Uterus (tissue), 4 donors: ENCODE results near the gene PSKH1. TPM values are rescaled to one million over a fixed set of nuclear protein-coding genes. Genes with fewer than 3 reads are reported as not detected.
A peak's percentile ranks its signal among the peaks of the same experiment; 100 is the strongest.

Source experiments
- DNase-seq, 2 donors: peaks; one replicate each; pipeline ENCODE4 v3.0.0-alpha.2; 2019 to 2020
- H3K27ac ChIP-seq, 2 donors: fragments of 200-600 bp; sonication (generic); 1 replicate in 1 of 2; 2 replicates in 1 of 2; pipeline ENCODE4 v1.5.1; 2016 to 2018
- H3K27me3 ChIP-seq, 2 donors: fragments of 200-600 bp; sonication (generic); one replicate each; pipeline ENCODE4 v1.5.1; 2018 to 2019; ENCODE audit warnings: control low read depth in 1 of 2
- H3K36me3 ChIP-seq, 2 donors: fragments of 200-600 bp; sonication (generic); one replicate each; pipeline ENCODE4 v1.5.1; 2019; ENCODE audit warnings: control low read depth in 1 of 2
- H3K4me1 ChIP-seq, 2 donors: fragments of 200-600 bp; sonication (generic); one replicate each; pipeline ENCODE4 v1.5.1; 2018 to 2019; ENCODE audit warnings: control low read depth in 1 of 2
- H3K4me3 ChIP-seq, 2 donors: fragments of 200-600 bp; sonication (generic); 1 replicate in 1 of 2; 2 replicates in 1 of 2; pipeline ENCODE4 v1.5.1; 2018 to 2019; ENCODE audit warnings: mild to moderate bottlenecking in 1 of 2
- H3K9me3 ChIP-seq, 2 donors: fragments of 200-600 bp; sonication (generic); one replicate each; pipeline ENCODE4 v1.5.1; 2019; ENCODE audit warnings: control low read depth in 1 of 2
- POLR2A ChIP-seq, 2 donors: fragments of 450-650 bp; IDR thresholded peaks; one replicate each; pipeline ENCODE4 v1.6.1; 2016; ENCODE audit warnings: antibody characterized with exemption in 2 of 2, mild to moderate bottlenecking in 1 of 2, moderate library complexity in 1 of 2
- intact Hi-C: fragments of 100-400 bp; cut with DNase I; formaldehyde crosslinking; loops from one replicate; pipeline ENCODE4 v1.15.1; 2023; ENCODE audit warnings: low total_unique reads
- total RNA-seq, 4 donors: library from RNA; depleted of rRNA in 3 of 4; stranded (reverse); fragments of >200 nt in 3 of 4; gene quantifications; one replicate each; pipeline versions ENCODE4 v1.1.0 to v1.2.4, GENCODE V29; 2014 to 2023
- TF ChIP-seq, protein P1 (sequence below), 4 experiments: fragments of 200-600 bp in 2 of 4; fragments of 450-650 bp in 2 of 4; sonication (generic) in 2 of 4; IDR thresholded peaks; one replicate each; pipeline ENCODE4 v1.5.1; 2016 to 2019; ENCODE audit warnings: antibody characterized with exemption in 4 of 4, mild to moderate bottlenecking in 2 of 4, moderate library complexity in 1 of 4
- donor health status: DM: yes; HTN: yes; CAD: no.

Gene PSKH1
- total RNA-seq, 4 donors from 2014 or later = 3.1 to 34.3 (median 24.5) TPM

DNA sequence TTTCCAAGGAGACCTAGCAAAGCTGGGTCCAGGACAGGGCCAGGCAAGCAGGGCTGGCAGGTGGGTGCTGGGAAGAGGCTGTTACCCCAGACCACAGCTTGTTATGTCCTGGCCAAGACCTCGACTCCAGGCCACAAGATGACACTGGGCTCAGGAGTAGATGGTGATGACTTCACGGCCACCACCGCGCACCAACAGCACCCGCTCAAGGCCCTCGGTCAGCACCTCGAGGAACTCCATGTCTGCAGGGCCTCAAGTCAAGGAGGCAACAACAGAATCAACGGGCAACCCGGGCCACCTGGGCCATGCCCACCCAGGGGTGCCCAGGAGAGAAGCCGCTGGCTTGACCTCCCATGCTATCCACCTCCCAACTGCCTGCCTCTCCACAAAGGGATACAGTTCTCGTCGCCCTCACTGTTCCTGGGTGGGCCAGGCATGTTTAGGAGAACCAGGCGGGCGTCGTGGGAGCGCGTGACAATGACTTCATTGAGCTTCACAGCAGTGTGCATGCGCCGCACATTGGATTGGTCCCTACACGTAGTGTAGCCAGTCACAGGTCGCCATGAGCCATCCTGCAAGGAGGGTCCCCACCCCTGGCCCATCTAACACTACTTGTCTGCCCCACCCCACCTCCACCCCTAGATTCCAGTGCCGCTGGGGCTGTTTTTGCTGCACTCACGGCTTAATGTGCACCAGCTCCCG is 51.8 kb downstream of the PSKH1 start:
- Histone ChIP-seq H3K36me3 (no peaks in the 10 kb centered on the region), H3K4me3 (no peak overlapping the region), H3K27ac (peak overlapping the region; percentile 65 to 76), H3K27me3 (no peaks in the 10 kb centered on the region), H3K4me1 (no peaks in the 10 kb centered on the region), H3K9me3 (no peaks in the 10 kb centered on the region)
- DNase-seq = no peak
- TF ChIP-seq, protein P1, sequence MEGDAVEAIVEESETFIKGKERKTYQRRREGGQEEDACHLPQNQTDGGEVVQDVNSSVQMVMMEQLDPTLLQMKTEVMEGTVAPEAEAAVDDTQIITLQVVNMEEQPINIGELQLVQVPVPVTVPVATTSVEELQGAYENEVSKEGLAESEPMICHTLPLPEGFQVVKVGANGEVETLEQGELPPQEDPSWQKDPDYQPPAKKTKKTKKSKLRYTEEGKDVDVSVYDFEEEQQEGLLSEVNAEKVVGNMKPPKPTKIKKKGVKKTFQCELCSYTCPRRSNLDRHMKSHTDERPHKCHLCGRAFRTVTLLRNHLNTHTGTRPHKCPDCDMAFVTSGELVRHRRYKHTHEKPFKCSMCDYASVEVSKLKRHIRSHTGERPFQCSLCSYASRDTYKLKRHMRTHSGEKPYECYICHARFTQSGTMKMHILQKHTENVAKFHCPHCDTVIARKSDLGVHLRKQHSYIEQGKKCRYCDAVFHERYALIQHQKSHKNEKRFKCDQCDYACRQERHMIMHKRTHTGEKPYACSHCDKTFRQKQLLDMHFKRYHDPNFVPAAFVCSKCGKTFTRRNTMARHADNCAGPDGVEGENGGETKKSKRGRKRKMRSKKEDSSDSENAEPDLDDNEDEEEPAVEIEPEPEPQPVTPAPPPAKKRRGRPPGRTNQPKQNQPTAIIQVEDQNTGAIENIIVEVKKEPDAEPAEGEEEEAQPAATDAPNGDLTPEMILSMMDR (IDR thresholded peaks at IDR 0.05) = no peak
- no peak for TF ChIP-seq POLR2A (IDR thresholded peaks at IDR 0.05)
- intact Hi-C loops = no loop called here

DNA sequence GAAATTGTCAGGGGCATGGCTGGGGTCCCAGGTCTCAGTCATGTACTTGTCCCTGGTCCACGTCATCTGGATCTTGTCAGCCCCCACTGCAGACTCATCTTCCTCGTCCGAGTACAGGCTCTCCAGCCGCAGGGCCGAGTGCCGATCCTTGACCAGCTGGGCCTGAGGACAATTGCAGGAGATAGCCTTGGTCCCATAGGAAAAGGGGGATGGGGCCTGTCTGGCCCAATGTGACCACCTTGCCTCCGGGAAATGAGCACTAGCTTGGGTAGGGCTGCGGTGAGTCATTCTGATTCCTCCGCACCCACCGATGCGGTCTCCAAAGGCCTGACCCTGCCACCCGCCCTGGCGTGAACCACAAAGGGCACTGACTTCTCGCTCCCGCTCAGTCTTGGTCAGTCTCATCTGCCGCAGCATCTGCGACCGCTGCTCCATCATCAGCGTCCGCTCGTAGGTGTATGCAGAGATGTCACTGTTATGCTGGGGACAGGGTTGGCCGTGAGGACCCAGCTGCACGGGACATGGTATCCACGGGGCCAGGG is 52.4 kb downstream of the PSKH1 start:
- H3K4me3 ChIP-seq = no peak overlapping the region
- no peaks in the 10 kb centered on the region for H3K27me3 ChIP-seq
- TF ChIP-seq, protein P1 (IDR thresholded peaks at IDR 0.05) = no peak
- TF ChIP-seq POLR2A (IDR thresholded peaks at IDR 0.05) = no peak
- no peaks in the 10 kb centered on the region for H3K36me3 ChIP-seq
- DNase-seq = no peak
- H3K4me1 ChIP-seq = no peaks in the 10 kb centered on the region
- peak overlapping the region in 1 of 2 donors; percentile 76 for H3K27ac ChIP-seq
- H3K9me3 ChIP-seq = no peaks in the 10 kb centered on the region
- intact Hi-C loops = no loop called here

DNA sequence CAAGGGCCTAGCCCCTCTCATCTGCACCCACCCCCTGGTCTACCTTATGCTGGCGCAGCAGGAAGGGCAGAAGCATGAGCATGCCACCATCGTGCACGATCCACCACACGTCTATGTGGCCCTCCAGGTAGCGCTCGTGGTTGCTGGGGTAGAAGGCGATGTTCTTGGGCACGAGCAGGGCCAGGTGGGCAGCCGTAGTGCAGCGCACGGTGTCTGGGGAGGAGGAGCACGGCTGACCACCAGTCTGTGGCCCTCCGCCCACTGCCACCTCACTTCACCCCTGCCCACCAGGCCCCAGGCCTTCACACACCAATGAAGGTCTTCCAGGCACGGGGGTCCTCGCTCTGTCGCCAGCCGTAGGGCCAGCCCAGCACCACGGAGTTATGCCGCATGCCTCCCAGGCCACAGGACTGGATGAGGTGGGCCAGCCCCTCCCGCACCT is 53.1 kb downstream of the PSKH1 start:
- TF ChIP-seq, protein P1 (IDR thresholded peaks at IDR 0.05) = no peak
- no peak for TF ChIP-seq POLR2A (IDR thresholded peaks at IDR 0.05)
- H3K27me3 ChIP-seq = no peaks in the 10 kb centered on the region
- no peaks in the 10 kb centered on the region for H3K36me3 ChIP-seq
- intact Hi-C loops = no loop called here
- no peak overlapping the region for H3K27ac ChIP-seq
- no peaks in the 10 kb centered on the region for H3K9me3 ChIP-seq
- no peak for DNase-seq
- H3K4me3 ChIP-seq = no peak overlapping the region
- no peaks in the 10 kb centered on the region for H3K4me1 ChIP-seq

DNA sequence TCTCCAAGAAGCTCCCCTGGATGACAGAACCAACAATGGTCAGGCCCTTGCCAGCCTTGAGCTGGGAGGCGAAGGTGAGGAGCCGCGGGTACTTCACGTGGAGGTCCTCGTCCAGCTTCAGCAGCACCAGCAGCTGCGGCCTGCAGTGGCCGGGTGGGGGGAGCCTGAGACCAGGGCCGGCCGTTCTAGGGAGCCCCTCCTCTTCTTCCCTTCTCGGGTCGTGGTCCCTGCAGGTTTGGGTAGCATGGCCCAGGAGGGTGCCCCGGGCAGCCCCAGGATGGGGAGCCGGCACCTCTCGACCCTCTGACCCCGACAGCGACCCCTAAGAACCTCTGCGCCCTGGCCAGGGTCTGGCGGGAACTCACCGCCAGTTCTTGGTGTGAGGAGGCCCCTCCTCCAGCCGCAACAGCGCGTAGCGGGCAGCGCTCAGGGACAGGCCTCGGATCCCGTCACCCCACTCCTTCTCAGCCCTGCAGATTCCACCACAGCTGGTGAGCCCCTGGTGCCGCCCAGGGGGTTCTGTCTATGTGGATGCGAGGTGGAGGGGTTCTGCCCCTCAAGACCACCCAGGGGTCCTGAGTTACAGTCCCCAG is 54.0 kb downstream of the PSKH1 start:
- Histone ChIP-seq H3K4me1 (no peaks in the 10 kb centered on the region), H3K36me3 (no peaks in the 10 kb centered on the region), H3K27ac (no peak overlapping the region), H3K9me3 (no peaks in the 10 kb centered on the region), H3K27me3 (no peaks in the 10 kb centered on the region), H3K4me3 (no peak overlapping the region)
- no peak for TF ChIP-seq POLR2A (IDR thresholded peaks at IDR 0.05)
- TF ChIP-seq, protein P1 (IDR thresholded peaks at IDR 0.05) = no peak
- intact Hi-C loops = no loop called here
- no peak for DNase-seq

DNA sequence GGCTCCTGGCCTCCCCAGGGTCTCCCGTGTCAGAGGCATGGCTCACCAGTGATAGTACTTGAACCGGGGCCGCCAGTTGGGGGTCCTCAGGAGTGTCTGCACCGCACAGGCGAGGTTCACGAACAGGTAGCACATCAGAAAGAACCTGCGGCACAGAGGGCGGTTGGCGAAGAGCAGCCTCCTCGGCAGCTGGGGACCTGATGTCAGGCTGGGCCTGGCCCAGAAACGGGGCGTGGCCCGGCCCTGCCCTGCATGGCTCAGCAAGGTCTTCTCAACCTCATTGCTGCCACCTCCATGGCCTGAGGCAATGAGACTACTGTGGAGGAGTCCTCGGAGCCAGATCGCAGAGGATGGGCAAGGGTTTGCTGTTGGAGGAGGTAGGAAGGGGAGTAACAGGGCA is 55.0 kb downstream of the PSKH1 start:
- Histone ChIP-seq H3K27me3 (no peaks in the 10 kb centered on the region), H3K4me3 (no peak overlapping the region), H3K4me1 (no peaks in the 10 kb centered on the region), H3K9me3 (no peaks in the 10 kb centered on the region), H3K36me3 (no peaks in the 10 kb centered on the region), H3K27ac (no peak overlapping the region)
- DNase-seq = no peak
- TF ChIP-seq POLR2A (IDR thresholded peaks at IDR 0.05) = no peak
- TF ChIP-seq, protein P1 (IDR thresholded peaks at IDR 0.05) = no peak
- intact Hi-C loops = no loop called here
